ENCODE results near the gene SLC2A13. TPM values are rescaled to one million over a fixed set of nuclear protein-coding genes. Genes with fewer than 3 reads are reported as not detected.
"Not testable (repeated sequence)": the region's sequence is repeated elsewhere in the genome, so short reads cannot be mapped to it uniquely, and the experiment has no call there.

The SLC2A13 gene
- polyA plus RNA-seq, 4 donors = 1.1 to 28.5 (median 3.0) TPM

DNA sequence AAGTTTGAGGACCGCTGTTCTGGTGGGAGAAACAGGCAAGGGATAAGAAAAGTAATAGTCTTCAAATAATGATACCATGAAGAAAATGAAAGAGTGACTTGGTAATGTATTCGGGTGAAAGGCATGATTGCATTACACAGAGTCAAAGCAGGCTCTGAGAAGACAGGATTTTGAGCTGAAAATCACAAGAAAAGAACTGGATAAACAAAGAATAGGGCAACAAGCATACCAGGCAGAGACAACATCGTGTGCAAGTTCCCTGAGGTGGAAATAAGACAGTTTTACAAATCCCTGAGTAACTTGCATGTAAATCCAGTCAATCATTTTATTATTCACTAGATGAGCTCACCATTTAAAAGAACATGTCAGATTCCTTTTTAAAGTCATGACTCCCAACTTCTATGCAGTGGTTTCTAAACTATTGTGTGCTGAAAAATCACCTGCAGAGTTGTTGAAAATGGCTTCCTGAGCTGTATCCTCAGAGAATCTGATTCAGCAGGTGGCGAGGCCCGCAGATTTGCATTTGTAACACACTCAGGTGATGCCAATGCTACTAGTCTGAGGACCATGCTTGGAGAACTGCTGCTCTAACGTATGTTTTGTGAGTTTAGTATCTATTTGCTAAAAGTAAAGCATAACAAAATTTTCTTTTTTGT is 353.3 kb downstream of the SLC2A13 start:
- no peak overlapping the region for H3K27ac ChIP-seq (ENCODE audit: low read depth in 1 of 3, low read length in 2 of 3)
- no peaks in the 10 kb centered on the region for H3K4me1 ChIP-seq (ENCODE audit: control insufficient read depth in 3 of 3, insufficient read depth in 2 of 3, low read depth in 1 of 3, low read length in 2 of 3)
- 81 to 93% (median 90%) methylated on average over 6 of the region's 6 CpGs for WGBS, 3 donors
- no peaks in the 10 kb centered on the region for H3K27me3 ChIP-seq (ENCODE audit: control insufficient read depth in 3 of 3, insufficient read depth in 3 of 3, low read length in 3 of 3)
- FAIRE-seq (no peak), DNase-seq (no peak)
- H3K36me3 ChIP-seq (ENCODE audit: control insufficient read depth in 3 of 3, insufficient read depth in 2 of 3, low read depth in 1 of 3, low read length in 3 of 3) = no peaks in the 10 kb centered on the region
- H3K9me3 ChIP-seq (ENCODE audit: control insufficient read depth in 2 of 2, insufficient read depth in 1 of 2, low read depth in 1 of 2, low read length in 1 of 2) = peaks cover 0 to 2% of the 10 kb centered on the region in 2 donors
- H3K4me3 ChIP-seq (ENCODE audit: low read depth in 1 of 3, low read length in 3 of 3) = no peak overlapping the region

- not testable (repeated sequence) for FAIRE-seq; H3K4me3 ChIP-seq (ENCODE audit: low read depth in 1 of 3, low read length in 3 of 3); DNase-seq; H3K36me3 ChIP-seq (ENCODE audit: control insufficient read depth in 3 of 3, insufficient read depth in 2 of 3, low read depth in 1 of 3, low read length in 3 of 3); H3K27me3 ChIP-seq (ENCODE audit: control insufficient read depth in 3 of 3, insufficient read depth in 3 of 3, low read length in 3 of 3); H3K4me1 ChIP-seq (ENCODE audit: control insufficient read depth in 3 of 3, insufficient read depth in 2 of 3, low read depth in 1 of 3, low read length in 2 of 3); H3K9me3 ChIP-seq (ENCODE audit: control insufficient read depth in 2 of 2, insufficient read depth in 1 of 2, low read depth in 1 of 2, low read length in 1 of 2); H3K27ac ChIP-seq (ENCODE audit: low read depth in 1 of 3, low read length in 2 of 3)
- 75 to 84% (median 79%) methylated on average over 6 of the region's 6 CpGs for WGBS, 3 donors
Measured at GRCh38 chr12:39746151-39746550, 359.7 kb downstream of the SLC2A13 start.

DNA sequence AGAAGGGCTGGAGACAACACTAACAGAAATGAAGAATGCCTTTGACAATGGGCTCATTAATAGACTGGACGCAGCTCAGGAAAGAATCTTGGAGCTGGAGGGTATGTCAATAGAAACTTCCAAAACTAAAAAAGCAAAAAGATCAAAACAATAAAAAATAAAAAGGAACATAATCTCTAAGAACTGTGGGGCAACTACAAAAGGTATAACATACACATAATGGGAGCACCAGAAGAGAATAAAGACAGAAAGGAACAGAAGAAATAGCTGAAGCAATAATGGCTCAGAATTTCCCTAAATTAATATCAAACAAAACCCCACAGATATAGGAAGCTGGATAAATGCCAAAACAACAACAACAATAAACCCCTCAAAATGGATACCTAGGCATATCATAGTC is 362.2 kb downstream of the SLC2A13 start:
- no peaks in the 10 kb centered on the region for H3K4me1 ChIP-seq (ENCODE audit: control insufficient read depth in 3 of 3, insufficient read depth in 2 of 3, low read depth in 1 of 3, low read length in 2 of 3)
- H3K27ac ChIP-seq (ENCODE audit: low read depth in 1 of 3, low read length in 2 of 3) = no peak overlapping the region
- H3K9me3 ChIP-seq (ENCODE audit: control insufficient read depth in 2 of 2, insufficient read depth in 1 of 2, low read depth in 1 of 2, low read length in 1 of 2) = peaks cover 0 to 6% of the 10 kb centered on the region in 2 donors
- no peak for DNase-seq
- no peak for FAIRE-seq
- no peaks in the 10 kb centered on the region for H3K27me3 ChIP-seq (ENCODE audit: control insufficient read depth in 3 of 3, insufficient read depth in 3 of 3, low read length in 3 of 3)
- no peak overlapping the region for H3K4me3 ChIP-seq (ENCODE audit: low read depth in 1 of 3, low read length in 3 of 3)
- H3K36me3 ChIP-seq (ENCODE audit: control insufficient read depth in 3 of 3, insufficient read depth in 2 of 3, low read depth in 1 of 3, low read length in 3 of 3) = no peaks in the 10 kb centered on the region
- WGBS, 3 donors = 46 to 96% (median 85%) methylated on average over 1 of the region's 1 CpG

GRCh38 chr12:39736406-39736805 is 369.5 kb downstream of the SLC2A13 start:
- Histone ChIP-seq H3K36me3 (ENCODE audit: control insufficient read depth in 3 of 3, insufficient read depth in 2 of 3, low read depth in 1 of 3, low read length in 3 of 3) (no peaks in the 10 kb centered on the region), H3K27me3 (ENCODE audit: control insufficient read depth in 3 of 3, insufficient read depth in 3 of 3, low read length in 3 of 3) (no peaks in the 10 kb centered on the region), H3K4me1 (ENCODE audit: control insufficient read depth in 3 of 3, insufficient read depth in 2 of 3, low read depth in 1 of 3, low read length in 2 of 3) (no peaks in the 10 kb centered on the region), H3K27ac (ENCODE audit: low read depth in 1 of 3, low read length in 2 of 3) (no peak overlapping the region), H3K4me3 (ENCODE audit: low read depth in 1 of 3, low read length in 3 of 3) (no peak overlapping the region), H3K9me3 (ENCODE audit: control insufficient read depth in 2 of 2, insufficient read depth in 1 of 2, low read depth in 1 of 2, low read length in 1 of 2) (peaks cover 0 to 18% of the 10 kb centered on the region in 2 donors)
- DNase-seq (peak; percentile 48 to 74), FAIRE-seq (no peak)
- WGBS, 3 donors = 16 to 66% (median 50%) methylated on average over 2 of the region's 2 CpGs

GRCh38 chr12:39723831-39724230 is 382.1 kb downstream of the SLC2A13 start:
- DNase-seq = no peak
- Histone ChIP-seq H3K27me3 (ENCODE audit: control insufficient read depth in 3 of 3, insufficient read depth in 3 of 3, low read length in 3 of 3) (no peaks in the 10 kb centered on the region), H3K27ac (ENCODE audit: low read depth in 1 of 3, low read length in 2 of 3) (no peak overlapping the region), H3K4me3 (ENCODE audit: low read depth in 1 of 3, low read length in 3 of 3) (no peak overlapping the region), H3K9me3 (ENCODE audit: control insufficient read depth in 2 of 2, insufficient read depth in 1 of 2, low read depth in 1 of 2, low read length in 1 of 2) (peaks cover 0 to 2% of the 10 kb centered on the region in 2 donors), H3K4me1 (ENCODE audit: control insufficient read depth in 3 of 3, insufficient read depth in 2 of 3, low read depth in 1 of 3, low read length in 2 of 3) (no peaks in the 10 kb centered on the region), H3K36me3 (ENCODE audit: control insufficient read depth in 3 of 3, insufficient read depth in 2 of 3, low read depth in 1 of 3, low read length in 3 of 3) (no peaks in the 10 kb centered on the region)
- 60 to 77% (median 61%) methylated on average over 6 of the region's 6 CpGs for WGBS, 3 donors
- FAIRE-seq = no peak

GRCh38 chr12:39722504-39722903 is 383.4 kb downstream of the SLC2A13 start:
- 34 to 73% (median 48%) methylated on average over 1 of the region's 1 CpG for WGBS, 3 donors
- DNase-seq = no peak
- Histone ChIP-seq H3K27ac (ENCODE audit: low read depth in 1 of 3, low read length in 2 of 3) (no peak overlapping the region), H3K4me3 (ENCODE audit: low read depth in 1 of 3, low read length in 3 of 3) (no peak overlapping the region), H3K9me3 (ENCODE audit: control insufficient read depth in 2 of 2, insufficient read depth in 1 of 2, low read depth in 1 of 2, low read length in 1 of 2) (peaks cover 0 to 2% of the 10 kb centered on the region in 2 donors), H3K36me3 (ENCODE audit: control insufficient read depth in 3 of 3, insufficient read depth in 2 of 3, low read depth in 1 of 3, low read length in 3 of 3) (no peaks in the 10 kb centered on the region), H3K4me1 (ENCODE audit: control insufficient read depth in 3 of 3, insufficient read depth in 2 of 3, low read depth in 1 of 3, low read length in 2 of 3) (no peaks in the 10 kb centered on the region), H3K27me3 (ENCODE audit: control insufficient read depth in 3 of 3, insufficient read depth in 3 of 3, low read length in 3 of 3) (no peaks in the 10 kb centered on the region)
- FAIRE-seq = no peak

DNA sequence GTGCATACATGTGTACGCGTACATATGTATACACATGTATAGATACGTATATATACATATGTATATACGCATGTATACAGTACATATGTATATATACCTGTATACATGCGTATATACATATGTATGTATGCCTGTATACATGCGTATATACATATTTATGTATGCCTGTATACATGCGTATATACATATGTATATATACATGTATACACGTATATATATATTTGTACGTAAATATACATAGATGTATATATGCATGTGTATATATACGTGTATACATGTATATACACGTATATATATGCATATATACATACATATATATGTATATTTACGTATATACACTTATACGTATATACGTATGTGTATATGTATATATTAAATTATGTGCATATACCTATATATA is 392.3 kb downstream of the SLC2A13 start:
- WGBS, 3 donors = 90 to 95% (median 93%) methylated on average over 14 of the region's 14 CpGs
- FAIRE-seq (no peak), DNase-seq (no peak)
- H3K27ac ChIP-seq (ENCODE audit: low read depth in 1 of 3, low read length in 2 of 3) = no peak overlapping the region
- no peaks in the 10 kb centered on the region for H3K27me3 ChIP-seq (ENCODE audit: control insufficient read depth in 3 of 3, insufficient read depth in 3 of 3, low read length in 3 of 3)
- no peaks in the 10 kb centered on the region for H3K4me1 ChIP-seq (ENCODE audit: control insufficient read depth in 3 of 3, insufficient read depth in 2 of 3, low read depth in 1 of 3, low read length in 2 of 3)
- no peaks in the 10 kb centered on the region for H3K36me3 ChIP-seq (ENCODE audit: control insufficient read depth in 3 of 3, insufficient read depth in 2 of 3, low read depth in 1 of 3, low read length in 3 of 3)
- no peak overlapping the region for H3K4me3 ChIP-seq (ENCODE audit: low read depth in 1 of 3, low read length in 3 of 3)
- H3K9me3 ChIP-seq (ENCODE audit: control insufficient read depth in 2 of 2, insufficient read depth in 1 of 2, low read depth in 1 of 2, low read length in 1 of 2) = no peaks in the 10 kb centered on the region

GRCh38 chr12:39712334-39712733 is 393.5 kb downstream of the SLC2A13 start:
- H3K36me3 ChIP-seq (ENCODE audit: control insufficient read depth in 3 of 3, insufficient read depth in 2 of 3, low read depth in 1 of 3, low read length in 3 of 3) = no peaks in the 10 kb centered on the region
- no peaks in the 10 kb centered on the region for H3K4me1 ChIP-seq (ENCODE audit: control insufficient read depth in 3 of 3, insufficient read depth in 2 of 3, low read depth in 1 of 3, low read length in 2 of 3)
- no peak overlapping the region for H3K27ac ChIP-seq (ENCODE audit: low read depth in 1 of 3, low read length in 2 of 3)
- 94 to 95% (median 95%) methylated on average over 20 of the region's 20 CpGs for WGBS, 3 donors
- no peaks in the 10 kb centered on the region for H3K9me3 ChIP-seq (ENCODE audit: control insufficient read depth in 2 of 2, insufficient read depth in 1 of 2, low read depth in 1 of 2, low read length in 1 of 2)
- no peaks in the 10 kb centered on the region for H3K27me3 ChIP-seq (ENCODE audit: control insufficient read depth in 3 of 3, insufficient read depth in 3 of 3, low read length in 3 of 3)
- FAIRE-seq = no peak
- H3K4me3 ChIP-seq (ENCODE audit: low read depth in 1 of 3, low read length in 3 of 3) = no peak overlapping the region
- no peak for DNase-seq
